Esophagus squamous epithelium (tissue), 4 donors: ENCODE data around the gene ELP4.

ENCODE experiments used
- POLR2A ChIP-seq, 4 donors: fragments of 450-650 bp; IDR thresholded peaks; one replicate each; pipeline ENCODE4 v1.6.1; 2017; ENCODE audit warnings: antibody characterized with exemption in 4 of 4, mild to moderate bottlenecking in 4 of 4, moderate library complexity in 3 of 4
- TF ChIP-seq, protein P1 (sequence below), 6 experiments: fragments of 450-650 bp in 4 of 6; fragments of 200-600 bp in 2 of 6; sonication (generic) in 2 of 6; IDR thresholded peaks; one replicate each; pipeline ENCODE4 v1.5.1; 2016 to 2019; ENCODE audit warnings: antibody characterized with exemption in 6 of 6, mild to moderate bottlenecking in 4 of 6, moderate library complexity in 4 of 6

DNA sequence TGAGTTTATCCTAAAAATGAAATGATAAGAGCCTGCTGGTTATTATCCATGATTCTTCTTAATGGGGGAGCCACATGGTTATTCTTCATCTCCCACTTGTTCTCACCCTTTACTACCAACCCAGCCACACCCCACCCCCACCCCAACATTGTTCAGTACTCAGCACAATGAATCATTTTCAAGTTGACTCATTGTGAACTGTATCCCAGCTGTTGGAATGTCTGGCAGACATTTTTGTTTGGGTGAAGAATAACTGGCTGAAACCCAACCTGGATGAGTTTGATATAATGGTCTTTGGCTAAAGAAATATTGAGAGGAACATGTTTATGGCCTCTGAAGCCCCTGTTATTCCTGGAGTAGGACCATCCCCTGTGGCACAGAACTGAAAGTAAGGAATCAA, 136.2 kb downstream of the ELP4 start:
- TF ChIP-seq, protein P1, sequence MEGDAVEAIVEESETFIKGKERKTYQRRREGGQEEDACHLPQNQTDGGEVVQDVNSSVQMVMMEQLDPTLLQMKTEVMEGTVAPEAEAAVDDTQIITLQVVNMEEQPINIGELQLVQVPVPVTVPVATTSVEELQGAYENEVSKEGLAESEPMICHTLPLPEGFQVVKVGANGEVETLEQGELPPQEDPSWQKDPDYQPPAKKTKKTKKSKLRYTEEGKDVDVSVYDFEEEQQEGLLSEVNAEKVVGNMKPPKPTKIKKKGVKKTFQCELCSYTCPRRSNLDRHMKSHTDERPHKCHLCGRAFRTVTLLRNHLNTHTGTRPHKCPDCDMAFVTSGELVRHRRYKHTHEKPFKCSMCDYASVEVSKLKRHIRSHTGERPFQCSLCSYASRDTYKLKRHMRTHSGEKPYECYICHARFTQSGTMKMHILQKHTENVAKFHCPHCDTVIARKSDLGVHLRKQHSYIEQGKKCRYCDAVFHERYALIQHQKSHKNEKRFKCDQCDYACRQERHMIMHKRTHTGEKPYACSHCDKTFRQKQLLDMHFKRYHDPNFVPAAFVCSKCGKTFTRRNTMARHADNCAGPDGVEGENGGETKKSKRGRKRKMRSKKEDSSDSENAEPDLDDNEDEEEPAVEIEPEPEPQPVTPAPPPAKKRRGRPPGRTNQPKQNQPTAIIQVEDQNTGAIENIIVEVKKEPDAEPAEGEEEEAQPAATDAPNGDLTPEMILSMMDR (IDR thresholded peaks at IDR 0.05), result no peak
- no peak for TF ChIP-seq POLR2A (IDR thresholded peaks at IDR 0.05)
